ENCODE results near the gene MCTP1.
"Not testable (repeated sequence)": the region's sequence is repeated elsewhere in the genome, so short reads cannot be mapped to it uniquely, and the experiment has no call there.

MCTP1 gene

DNA sequence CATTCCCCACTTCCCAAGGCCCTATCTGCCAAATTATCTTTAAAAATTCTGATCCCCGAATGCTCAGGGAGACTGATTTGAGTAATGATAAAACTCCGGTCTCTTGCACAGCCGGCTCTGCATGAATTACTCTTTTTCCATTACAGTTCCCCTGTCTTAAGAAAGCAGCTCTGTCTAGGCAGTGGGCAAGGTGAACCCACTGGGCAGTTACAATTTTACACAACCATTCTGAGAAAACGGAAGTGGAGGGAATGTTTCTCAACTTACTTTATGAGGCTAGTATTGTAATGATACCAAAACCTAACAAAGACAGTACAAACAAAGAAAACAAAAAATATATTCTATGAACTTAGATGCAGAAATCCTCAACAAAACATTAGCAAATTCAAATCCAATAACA lies 100.0 kb downstream of the MCTP1 start:
- DNase-seq = no peak

DNA sequence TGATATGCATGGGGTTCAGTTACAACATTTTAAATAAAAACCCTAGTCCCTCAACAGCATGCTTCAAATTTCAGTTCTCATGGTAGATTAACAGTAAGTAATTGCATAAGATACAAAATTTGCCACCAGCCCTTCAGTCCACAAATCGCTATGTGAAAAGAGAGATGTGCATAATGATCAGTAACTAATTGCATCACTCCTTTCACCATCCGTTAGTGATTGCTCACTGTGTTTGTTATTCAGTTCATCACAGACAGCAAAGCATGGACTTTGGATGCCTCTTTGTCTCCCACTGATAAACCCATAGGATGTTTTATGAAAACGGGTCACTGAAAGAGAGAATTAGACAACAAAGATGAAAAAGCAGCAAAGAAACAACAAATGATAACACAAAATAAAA lies 103.2 kb downstream of the MCTP1 start:
- DNase-seq = no peak

DNA sequence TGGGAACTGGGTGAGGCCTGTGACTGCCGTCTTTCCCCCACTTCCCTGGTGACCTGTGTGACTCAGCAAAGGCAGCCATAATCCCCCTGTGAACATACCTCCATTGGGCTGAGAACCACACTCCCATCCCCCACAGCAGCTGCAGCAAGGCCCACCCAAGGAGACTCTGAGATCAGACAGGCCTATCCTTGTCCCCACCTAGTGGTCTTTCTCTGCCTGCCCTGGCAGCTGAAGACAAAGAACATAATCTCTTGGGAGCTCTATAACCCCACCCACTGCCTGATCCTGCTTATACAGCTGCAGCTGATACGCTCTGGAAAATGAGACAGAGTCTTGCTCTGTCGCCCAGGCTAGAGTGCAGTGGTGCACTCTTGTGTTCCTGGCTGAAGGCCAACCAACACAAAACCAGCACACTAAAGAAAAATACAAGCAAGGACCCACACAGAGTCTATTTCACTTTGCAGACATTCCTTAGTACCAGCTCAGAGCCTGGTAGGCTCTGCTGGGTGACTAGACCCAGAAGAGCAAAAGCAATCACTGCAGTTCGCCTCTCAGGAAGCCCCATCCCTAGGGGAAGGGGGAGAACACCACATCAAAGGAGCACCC lies 106.7 kb downstream of the MCTP1 start:
- DNase-seq = no peak

DNA sequence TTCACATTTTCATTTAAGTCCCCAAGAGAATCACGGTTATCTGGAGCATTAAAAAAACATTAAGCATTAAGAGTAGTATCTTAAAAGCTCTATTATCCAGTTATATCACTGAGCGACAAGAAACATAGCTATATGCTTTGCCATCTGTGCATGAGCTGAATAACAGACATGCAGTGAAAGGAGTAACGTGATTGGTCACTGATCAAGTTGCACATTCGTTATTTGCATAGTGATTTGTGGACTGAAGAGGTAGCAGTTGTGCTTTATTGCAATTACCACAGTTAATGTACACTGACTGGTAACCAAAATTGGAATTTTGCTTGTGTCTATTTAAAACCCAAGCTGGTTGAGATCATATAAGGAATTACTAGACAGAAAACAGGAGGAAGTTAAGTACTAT lies 107.4 kb downstream of the MCTP1 start:
- no peak for DNase-seq

DNA sequence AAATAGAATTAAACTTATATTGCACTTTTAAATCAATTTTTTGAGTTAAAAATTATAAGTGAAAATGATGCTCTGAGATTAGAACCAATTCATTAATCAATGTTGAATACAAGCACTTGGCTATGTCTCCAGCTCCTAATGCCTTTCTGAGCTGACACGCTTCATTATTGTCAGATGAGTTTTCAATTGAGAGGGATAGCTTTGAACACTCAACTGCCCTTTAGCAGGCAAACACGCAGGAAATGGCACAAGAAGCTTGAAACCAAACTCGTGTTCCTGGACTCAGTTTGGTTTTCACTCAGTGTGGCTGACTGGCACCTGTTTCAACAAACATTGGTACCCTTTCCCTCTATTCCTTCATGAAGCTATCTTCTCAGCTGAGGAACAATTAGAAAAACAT lies 109.8 kb downstream of the MCTP1 start:
- no peak for DNase-seq

DNA sequence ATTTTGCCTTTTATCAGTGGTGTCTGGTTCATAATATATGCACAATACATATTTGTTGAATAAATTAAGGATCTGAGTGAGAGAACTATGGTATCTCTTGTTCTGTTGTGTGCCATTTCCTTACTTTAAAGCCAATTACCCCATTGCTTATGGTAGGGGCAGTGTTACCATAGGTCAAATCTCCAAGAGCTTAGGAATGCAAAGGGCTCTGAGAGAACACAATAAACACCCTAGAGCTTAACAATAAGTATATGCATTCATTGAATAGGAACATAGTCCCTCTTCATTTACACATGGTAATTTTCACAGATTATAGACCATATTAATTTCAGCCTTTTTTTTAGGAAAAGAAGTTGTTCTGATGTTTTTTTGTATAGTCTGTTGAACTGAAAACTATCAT lies 112.2 kb downstream of the MCTP1 start:
- DNase-seq = no peak

DNA sequence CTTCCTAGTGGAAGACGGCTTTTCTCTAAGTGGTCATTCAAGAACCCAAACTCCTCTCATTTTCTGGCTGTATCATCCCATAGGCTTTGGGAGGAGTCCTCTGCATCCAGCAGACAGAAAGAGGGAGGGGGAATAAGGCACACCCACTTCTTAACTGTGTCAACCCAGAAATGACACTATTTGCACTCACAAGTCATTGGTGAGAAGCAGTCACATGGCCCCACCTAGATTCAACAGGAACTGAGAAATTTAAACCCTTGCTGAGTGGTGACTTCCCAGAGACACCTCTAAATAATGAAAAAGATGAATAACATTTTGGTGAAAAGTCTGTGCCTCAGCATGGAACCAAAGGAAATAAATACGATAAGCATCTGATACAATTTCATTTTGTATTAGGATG lies 120.0 kb downstream of the MCTP1 start:
- no peak for DNase-seq

DNA sequence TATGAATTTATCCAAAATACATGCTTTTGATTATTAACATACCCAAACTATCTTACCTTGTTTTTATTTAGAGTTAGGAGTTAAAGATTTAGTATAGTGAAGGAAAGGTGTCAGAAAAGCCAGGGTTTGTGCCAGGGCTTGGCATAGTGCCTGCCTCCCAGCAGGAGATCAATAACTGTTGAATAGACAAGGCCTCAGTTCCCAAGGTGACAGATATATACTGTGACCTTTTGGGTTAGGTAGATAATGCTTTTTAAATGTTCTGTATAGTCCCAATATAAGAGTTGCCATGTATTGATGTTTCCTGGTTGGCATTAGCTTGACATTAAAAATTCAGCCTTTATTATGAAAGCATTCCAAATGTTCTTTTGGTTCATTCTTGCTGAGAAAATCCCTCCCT lies 121.8 kb downstream of the MCTP1 start:
- DNase-seq = no peak

DNA sequence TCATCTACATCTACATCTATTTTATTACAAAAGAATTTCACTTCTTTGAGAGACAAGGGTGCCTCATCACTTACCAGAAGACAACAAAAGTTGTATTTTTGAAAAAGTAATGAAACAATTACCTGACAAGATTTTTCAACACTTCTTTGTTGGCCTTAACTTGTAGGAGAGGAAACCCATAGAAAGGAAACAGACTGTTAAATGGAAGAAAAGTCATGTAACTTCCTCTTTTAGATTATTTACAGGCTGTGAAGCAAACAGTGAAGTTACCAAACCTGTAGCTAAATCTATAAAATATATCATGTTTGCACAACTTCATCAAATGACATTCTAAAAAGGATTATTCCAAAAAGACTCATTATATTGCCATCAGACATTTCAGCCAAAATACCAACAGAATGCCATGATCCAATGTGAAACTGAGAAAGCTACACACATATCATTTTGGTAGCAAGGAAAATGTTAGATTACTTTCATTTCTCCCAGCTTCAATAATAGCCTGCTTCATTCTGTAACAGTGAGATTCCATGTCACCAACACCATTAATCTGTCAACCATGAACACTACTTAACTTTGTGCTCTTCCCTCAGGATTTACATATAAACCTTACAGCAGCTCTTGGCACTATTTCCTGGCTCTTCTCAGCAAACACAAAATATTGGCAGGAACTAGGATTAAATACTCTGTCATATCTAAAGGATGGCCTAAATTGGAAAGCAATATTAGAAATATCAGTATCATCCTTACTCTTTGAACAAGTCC lies 122.5 kb downstream of the MCTP1 start:
- no peak for DNase-seq

DNA sequence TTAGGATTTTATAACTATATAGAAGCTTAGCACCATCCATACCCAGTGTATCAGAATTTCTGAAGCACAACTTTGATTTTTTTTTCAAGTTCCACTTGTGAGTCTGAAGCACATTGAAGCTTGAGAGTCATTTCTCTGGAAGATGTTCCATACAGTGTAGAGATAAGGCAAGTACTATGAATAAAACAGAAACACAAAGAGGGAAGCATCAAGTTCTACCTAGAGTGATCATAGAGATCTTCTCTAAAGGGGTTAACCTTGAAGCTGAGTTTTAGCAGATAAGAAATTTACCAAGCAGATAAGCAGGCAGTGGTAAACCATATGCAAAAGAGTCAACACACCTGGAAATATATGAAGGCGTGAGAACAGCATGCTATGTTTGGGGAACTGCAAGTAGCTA lies 125.3 kb downstream of the MCTP1 start:
- no peak for DNase-seq

DNA sequence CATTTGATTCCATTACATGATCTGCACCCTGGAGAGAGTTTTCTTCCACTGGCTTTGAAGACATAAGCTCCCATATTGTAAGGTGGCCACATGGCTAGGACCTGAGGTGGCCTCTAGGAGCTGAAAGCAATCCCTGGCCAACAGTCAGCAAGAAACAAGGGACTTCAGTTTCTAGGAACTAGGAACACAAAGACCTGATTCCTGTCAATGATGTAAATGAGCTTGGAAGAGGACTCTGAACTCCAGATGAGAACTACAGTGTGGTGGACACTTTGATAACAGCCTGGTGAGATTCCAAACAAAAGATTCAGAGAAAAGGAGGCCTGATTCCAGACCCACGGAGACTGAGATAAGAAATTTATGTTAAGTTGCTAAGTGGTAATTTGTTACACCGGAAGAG lies 129.0 kb downstream of the MCTP1 start:
- DNase-seq = no peak

DNA sequence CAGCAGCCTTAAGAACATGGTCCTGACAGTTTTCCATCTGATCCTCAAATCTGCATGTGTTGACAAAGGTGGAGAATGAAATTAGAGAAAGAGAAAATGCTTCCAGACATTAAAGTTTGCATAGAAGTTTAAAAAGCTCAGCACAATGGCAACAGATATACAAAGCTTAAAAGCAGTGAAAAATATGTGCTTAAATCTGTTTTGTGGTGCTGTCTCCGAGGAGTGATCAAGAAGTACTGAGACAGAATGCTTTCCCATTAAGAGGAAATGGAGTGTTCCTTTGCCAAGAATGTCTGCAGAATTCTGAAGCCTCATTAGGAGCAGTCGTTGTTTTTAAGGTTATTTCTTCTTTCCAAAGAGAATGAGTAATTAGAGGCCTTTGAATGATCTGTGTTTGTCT lies 131.4 kb downstream of the MCTP1 start:
- no peak for DNase-seq

DNA sequence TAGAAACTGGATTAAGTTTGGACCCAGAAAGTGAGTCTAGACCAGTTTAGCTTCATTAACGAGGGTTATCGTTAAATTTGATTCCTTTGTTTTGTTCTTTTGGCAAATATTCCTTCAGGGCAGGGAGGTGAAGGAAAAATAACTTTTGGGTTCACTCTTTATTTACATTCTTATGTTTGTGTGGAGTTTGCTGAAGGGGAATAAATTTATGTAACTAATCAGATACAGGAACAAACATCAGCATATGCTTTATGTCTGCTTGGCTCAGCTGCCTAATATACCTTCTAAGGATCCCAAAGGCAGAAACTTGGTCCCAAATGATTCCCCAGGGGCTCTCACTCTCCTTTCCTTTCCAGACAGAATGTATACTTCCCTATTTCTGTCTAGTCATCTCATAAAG lies 132.4 kb downstream of the MCTP1 start:
- no peak for DNase-seq

DNA sequence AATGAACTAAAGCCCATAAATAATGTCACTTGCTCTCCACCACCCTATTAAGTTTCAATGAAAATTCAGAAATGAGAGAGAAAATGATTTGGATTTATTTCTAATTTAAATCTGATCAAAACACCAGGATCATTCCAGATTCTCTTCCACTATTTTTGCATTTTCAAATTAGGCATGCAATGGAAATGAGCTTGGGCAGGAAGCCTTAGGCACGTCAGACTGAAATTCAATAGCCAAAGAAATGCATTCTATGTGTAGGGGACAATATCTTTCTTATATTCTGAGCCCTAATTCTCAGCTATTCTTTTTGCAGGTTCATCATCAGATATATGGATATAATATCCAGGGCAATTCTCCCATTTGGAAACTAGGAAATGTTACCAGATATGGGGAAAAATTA lies 132.8 kb downstream of the MCTP1 start:
- no peak for DNase-seq

DNA sequence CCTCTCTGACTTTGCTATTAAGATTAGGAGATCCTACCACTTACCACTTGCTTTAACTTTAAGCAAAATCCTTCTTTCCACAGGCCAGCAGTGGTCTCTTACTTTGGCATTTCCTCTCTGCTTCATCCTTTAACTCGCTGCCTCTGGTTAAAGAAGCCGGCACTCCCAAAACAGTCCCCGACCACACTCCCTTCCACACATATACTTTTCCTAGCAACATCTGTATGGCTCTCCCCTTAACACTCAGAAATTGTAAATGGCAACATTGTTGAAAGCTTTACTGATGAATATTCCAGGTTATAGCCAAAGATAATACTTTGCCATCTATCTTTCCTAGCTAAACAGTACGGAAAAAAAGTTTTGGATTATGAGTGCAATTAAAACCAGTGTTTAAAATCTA lies 133.2 kb downstream of the MCTP1 start:
- DNase-seq = no peak

DNA sequence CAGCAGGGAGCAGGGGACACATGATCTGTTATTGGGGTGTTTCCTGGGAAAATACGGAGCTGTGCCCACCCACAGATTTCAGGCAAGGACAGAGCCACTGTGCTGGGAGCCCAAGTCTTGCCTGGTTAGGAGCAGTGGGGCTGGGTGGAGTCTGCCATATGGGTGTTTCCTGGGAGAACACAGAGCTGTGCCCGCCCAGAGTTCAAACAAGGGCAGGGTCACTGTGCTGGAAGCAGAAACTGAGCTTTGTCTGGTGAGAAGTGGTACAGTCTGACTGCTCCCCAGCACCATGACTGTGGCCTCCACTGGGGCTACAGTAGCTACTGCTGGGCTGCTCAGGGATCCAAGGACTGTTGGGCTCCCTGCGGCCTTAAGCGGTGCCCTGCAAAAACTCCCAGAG lies 135.5 kb downstream of the MCTP1 start:
- no peak for DNase-seq

DNA sequence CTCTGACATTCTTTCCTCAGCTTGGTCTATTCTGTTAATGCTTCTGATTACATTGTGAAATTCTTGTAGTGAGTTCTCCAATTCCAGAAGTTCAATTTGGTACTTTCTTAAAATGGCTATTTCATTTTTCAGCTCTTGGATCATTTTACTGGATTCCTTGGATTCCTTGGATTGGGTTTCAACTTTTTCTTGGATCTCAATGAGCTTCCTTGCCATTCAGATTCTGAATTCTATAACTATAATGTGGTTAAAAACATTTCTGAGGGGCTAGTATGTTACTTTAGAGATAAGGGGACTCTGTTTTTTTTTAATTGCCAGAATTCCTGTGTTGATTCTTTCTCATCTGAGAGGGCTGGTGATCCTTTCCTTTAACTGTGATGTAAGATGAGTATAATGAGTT lies 136.4 kb downstream of the MCTP1 start:
- DNase-seq = no peak

DNA sequence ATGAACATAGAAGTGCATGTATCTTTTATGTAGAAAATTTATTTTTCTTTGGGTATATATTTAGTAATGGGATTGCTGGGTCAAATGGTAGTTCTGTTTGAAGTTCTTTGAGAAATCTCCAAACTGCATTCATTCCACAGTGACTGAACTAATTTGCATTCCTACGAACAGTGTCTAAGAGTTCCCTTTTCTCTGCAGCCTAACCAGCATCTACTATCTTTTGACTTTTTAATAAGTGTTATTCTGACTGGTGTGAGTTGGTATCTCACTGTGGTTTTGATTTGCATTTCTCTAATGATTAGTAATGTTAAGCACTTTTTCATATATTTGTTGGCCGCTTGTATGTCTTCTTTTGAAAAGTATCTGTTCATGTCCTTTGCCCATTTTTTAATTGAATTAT lies 141.0 kb downstream of the MCTP1 start:
- DNase-seq = not testable (repeated sequence)

DNA sequence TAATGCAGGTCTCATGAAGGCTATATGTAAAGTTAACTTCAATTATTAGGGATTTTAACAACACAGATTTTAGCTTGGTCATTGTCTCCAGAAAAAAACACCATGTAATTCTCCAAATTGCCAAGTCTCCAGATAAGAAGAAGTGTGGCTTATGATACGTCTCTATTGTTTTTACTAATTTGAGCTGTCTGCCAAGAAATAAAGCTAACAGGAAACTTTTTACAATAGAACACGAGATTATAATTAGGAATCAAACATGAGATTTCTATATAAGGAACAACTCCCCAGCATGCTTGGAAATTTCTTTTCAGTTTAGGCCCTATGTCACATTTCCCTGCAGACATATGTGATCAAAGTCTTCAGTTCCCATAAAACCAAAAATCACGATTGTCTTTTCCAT lies 142.7 kb downstream of the MCTP1 start:
- DNase-seq = no peak

DNA sequence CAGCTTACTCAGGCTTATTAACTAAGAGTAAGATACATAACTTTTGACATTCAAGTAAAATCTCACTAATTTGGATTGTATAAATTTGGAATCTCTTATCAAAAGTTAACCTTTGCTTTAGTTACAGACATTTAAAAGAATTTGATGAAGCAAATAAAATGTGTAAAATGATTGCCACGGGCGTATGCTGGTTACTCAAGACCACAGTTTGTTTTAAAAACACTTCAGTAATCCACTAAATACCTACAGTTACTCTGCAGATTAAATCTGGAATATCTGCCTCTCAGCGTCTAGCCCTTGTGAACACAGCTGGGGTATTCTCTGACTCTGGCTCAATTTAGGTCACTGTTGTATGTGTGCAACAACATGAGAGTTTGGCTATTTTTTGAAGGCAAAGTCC lies 143.8 kb downstream of the MCTP1 start:
- no peak for DNase-seq

DNA sequence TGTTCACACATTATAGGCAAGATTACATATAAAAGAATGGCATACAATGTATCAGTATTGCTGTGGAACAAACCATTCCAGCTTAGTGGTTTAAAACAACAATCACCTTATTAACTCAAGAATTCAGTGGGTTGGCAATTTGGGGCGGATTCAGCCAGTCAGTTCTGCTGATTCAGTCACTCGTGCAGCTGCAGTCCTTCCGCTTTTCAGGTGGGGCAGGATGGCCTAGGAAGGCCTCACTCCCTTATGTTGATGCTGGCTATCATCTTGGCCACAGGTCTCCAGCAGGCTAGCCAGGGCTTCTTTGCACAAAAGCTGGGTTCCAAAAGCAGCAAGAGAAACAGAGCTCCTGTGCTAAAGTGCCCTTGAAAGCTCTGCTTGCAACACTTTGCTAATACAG lies 150.6 kb downstream of the MCTP1 start:
- DNase-seq = no peak

DNA sequence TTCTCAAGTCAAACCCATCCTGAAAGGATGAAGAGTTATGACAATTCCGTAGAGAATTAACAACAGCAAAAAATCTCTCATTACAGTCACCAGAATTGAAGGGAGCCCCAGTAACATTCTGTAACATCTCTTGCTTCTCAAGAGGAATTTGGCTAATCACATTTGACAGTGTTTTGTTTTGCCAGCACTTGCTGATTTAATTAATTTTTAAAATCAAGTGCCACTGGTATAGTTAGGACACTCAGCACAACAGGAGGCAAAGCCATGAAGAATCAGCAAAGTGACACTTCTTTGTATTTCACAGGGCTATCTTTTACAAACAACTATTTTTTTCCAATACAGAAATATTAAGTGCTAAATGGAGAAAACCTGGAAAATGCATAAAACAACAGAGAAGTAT lies 152.8 kb downstream of the MCTP1 start:
- DNase-seq = no peak

DNA sequence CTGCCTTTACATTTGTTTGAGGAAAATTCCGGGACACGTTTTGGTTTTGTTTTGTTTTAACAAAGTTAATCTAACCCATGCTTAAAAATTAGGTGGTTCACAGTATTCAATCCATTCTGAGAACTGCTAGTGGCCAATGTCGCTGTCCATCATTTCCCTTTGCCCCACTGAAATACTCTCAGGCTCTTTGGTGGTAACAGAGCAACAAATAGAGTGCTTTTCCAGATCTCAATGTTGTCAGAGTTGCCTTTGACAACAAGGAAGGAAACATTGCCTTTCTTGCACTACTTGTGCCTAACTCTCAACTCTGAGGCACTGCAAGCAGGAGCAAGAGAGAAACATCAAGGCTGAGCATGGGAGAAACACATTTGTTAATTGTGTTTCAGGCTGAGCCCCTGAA lies 154.0 kb downstream of the MCTP1 start:
- DNase-seq = no peak

DNA sequence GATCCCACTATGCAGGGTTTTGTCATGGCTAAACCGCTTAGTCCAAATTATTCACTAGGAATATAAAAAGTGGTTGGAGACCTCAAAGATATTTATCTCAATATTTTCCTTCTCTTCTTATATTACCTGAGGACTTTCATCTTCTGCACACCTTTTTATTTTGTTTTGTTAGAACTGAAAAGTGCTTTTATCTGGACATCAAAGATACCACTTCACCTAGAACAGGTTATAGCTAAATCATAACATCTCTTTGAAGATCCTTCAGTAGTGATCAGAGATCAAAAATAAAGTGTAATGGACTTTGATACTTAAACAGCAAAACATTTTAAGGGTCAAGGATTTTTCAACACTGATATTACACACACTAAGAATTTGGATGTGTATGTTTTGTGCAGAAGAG lies 160.2 kb downstream of the MCTP1 start:
- DNase-seq = no peak

All from amygdala (tissue), 56 donors.